ENCODE measurements around the gene MED13L. TPM values are rescaled to one million over a fixed set of nuclear protein-coding genes. Genes with fewer than 3 reads are reported as not detected.

Gene MED13L
- polyA plus RNA-seq, 1 of the 3 experiments (the other 2 are of a cell fraction) = 17.1 TPM

GRCh38 chr12:115998794-115999478 lies 278.6 kb downstream of the MED13L start:
- no peak overlapping the region for H3K9ac ChIP-seq
- TF ChIP-seq RAD21 (IDR thresholded peaks at IDR 0.05; ENCODE audit: low read length) = no peak
- no peak for TF ChIP-seq USF1 (IDR thresholded peaks at IDR 0.05; ENCODE audit: borderline replicate concordance, low read depth)
- TF ChIP-seq MXI1 (IDR thresholded peaks at IDR 0.05; ENCODE audit: low read depth, low read length) = no peak
- TF ChIP-seq CHD2 (IDR thresholded peaks at IDR 0.05; ENCODE audit: low read length, partially characterized antibody) = no peak
- ChIA-PET CTCF (interaction anchor here (0.6 to 3.3 kb wide), 28 partner anchors 8 to 711 kb away, joined by 3 to 26 read pairs (median 5); no protein-coding TSS in a partner anchor), POLR2A (no interaction called here)
- peaks cover 37% of the 10 kb centered on the region for H3K79me2 ChIP-seq (ENCODE audit: insufficient read depth)
- no peak overlapping the region for H2AFZ ChIP-seq (ENCODE audit: low read depth)
- H3K9me3 ChIP-seq = no peaks in the 10 kb centered on the region
- H3K4me2 ChIP-seq = no peak overlapping the region
- H3K9me2 ChIP-seq = no peaks in the 10 kb centered on the region
- H3K27me3 ChIP-seq (ENCODE audit: insufficient read depth) = no peaks in the 10 kb centered on the region
- peaks cover 26 to 58% of the 10 kb centered on the region in 2 experiments for H3K36me3 ChIP-seq (replicated peaks in 1 of 2; ENCODE audit: control insufficient read depth in 1 of 2, insufficient read depth in 2 of 2, low read length in 1 of 2)
- WGBS (ENCODE audit: low lambda C conversion rate) = 94% methylated on average over 10 of the region's 10 CpGs
- peaks cover 8% of the 10 kb centered on the region; the same call in 1 of the 2 replicates for H4K20me1 ChIP-seq (ENCODE audit: insufficient read depth)
- peak overlapping the region in 1 of 2 experiments; percentile 20; a peak in 2 of 4 replicates for H3K27ac ChIP-seq (ENCODE audit: low read depth in 2 of 2, low read length in 1 of 2)
- H3K4me3 ChIP-seq (ENCODE audit: low read depth in 2 of 2, low read length in 1 of 2) = no peak overlapping the region
- H3K4me1 ChIP-seq (ENCODE audit: control insufficient read depth in 1 of 2, insufficient read depth in 2 of 2, low read depth in 1 of 2, low read length in 1 of 2) = 0 out of 4 replicates have a peak, but pooled peaks cover 0 to 5% of the 10 kb centered on the region in 2 experiments
- no peak for DNase-seq
- peaks cover 26% of the 10 kb centered on the region for H3F3A ChIP-seq (replicated peaks; ENCODE audit: insufficient read depth)

GRCh38 chr12:115998119-115998633 lies 279.3 kb downstream of the MED13L start:
- Histone ChIP-seq H3K36me3 (replicated peaks in 1 of 2; ENCODE audit: control insufficient read depth in 1 of 2, insufficient read depth in 2 of 2, low read length in 1 of 2) (peaks cover 29 to 58% of the 10 kb centered on the region in 2 experiments), H3K4me1 (ENCODE audit: control insufficient read depth in 1 of 2, insufficient read depth in 2 of 2, low read depth in 1 of 2, low read length in 1 of 2) (0 out of 4 replicates have a peak, but pooled peaks cover 0 to 5% of the 10 kb centered on the region in 2 experiments), H3K27ac (ENCODE audit: low read depth in 2 of 2, low read length in 1 of 2) (peak overlapping the region in 1 of 2 experiments; percentile 20; a peak in 2 of 4 replicates), H3K79me2 (ENCODE audit: insufficient read depth) (peaks cover 40% of the 10 kb centered on the region), H3K4me3 (ENCODE audit: low read depth in 2 of 2, low read length in 1 of 2) (peak overlapping the region in 1 of 2 experiments; percentile 20; a peak in 1 of 4 replicates), H3K4me2 (no peak overlapping the region), H3K27me3 (ENCODE audit: insufficient read depth) (no peaks in the 10 kb centered on the region), H4K20me1 (ENCODE audit: insufficient read depth) (peaks cover 8% of the 10 kb centered on the region; the same call in 1 of the 2 replicates), H3K9ac (no peak overlapping the region), H3K9me2 (no peaks in the 10 kb centered on the region), H2AFZ (ENCODE audit: low read depth) (no peak overlapping the region), H3F3A (replicated peaks; ENCODE audit: insufficient read depth) (peaks cover 26% of the 10 kb centered on the region), H3K9me3 (no peaks in the 10 kb centered on the region)
- DNase-seq = peak; percentile 27
- ChIA-PET POLR2A (no interaction called here), CTCF (interaction anchor here (0.6 to 3.3 kb wide), 41 partner anchors 9 to 711 kb away, joined by 3 to 26 read pairs (median 4); no protein-coding TSS in a partner anchor)
- TF ChIP-seq TEAD4 (IDR thresholded peaks at IDR 0.05; ENCODE audit: borderline replicate concordance, insufficient read depth) (no peak), TCF12 (IDR thresholded peaks at IDR 0.05) (no peak), MEF2A (IDR thresholded peaks at IDR 0.05; ENCODE audit: borderline replicate concordance, low read depth) (no peak), RXRA (IDR thresholded peaks at IDR 0.05; ENCODE audit: borderline replicate concordance, low read depth) (no peak), RAD21 (IDR thresholded peaks at IDR 0.05; ENCODE audit: low read length) (peak; percentile 75), SMC3 (IDR thresholded peaks at IDR 0.05; ENCODE audit: low read depth, low read length) (peak; percentile 32; the same call in 1 of the 2 replicates), IRF3 (IDR thresholded peaks at IDR 0.05; ENCODE audit: low read depth, low read length) (no peak)
- TF ChIP-seq, protein P1, sequence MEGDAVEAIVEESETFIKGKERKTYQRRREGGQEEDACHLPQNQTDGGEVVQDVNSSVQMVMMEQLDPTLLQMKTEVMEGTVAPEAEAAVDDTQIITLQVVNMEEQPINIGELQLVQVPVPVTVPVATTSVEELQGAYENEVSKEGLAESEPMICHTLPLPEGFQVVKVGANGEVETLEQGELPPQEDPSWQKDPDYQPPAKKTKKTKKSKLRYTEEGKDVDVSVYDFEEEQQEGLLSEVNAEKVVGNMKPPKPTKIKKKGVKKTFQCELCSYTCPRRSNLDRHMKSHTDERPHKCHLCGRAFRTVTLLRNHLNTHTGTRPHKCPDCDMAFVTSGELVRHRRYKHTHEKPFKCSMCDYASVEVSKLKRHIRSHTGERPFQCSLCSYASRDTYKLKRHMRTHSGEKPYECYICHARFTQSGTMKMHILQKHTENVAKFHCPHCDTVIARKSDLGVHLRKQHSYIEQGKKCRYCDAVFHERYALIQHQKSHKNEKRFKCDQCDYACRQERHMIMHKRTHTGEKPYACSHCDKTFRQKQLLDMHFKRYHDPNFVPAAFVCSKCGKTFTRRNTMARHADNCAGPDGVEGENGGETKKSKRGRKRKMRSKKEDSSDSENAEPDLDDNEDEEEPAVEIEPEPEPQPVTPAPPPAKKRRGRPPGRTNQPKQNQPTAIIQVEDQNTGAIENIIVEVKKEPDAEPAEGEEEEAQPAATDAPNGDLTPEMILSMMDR (IDR thresholded peaks at IDR 0.05) = peak; percentile 89
- TF ChIP-seq, protein P2, sequence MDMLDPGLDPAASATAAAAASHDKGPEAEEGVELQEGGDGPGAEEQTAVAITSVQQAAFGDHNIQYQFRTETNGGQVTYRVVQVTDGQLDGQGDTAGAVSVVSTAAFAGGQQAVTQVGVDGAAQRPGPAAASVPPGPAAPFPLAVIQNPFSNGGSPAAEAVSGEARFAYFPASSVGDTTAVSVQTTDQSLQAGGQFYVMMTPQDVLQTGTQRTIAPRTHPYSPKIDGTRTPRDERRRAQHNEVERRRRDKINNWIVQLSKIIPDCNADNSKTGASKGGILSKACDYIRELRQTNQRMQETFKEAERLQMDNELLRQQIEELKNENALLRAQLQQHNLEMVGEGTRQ (IDR thresholded peaks at IDR 0.05; ENCODE audit: borderline replicate concordance, low read depth, low read length) = no peak
- 71% methylated on average over 3 of the region's 3 CpGs for whole genome bisulfite sequencing (ENCODE audit: low lambda C conversion rate)

Data from SK-N-SH (cell line).